Keratinocyte (primary cell): ENCODE data around the gene COL9A1. TPM values are rescaled to one million over a fixed set of nuclear protein-coding genes. Genes with fewer than 3 reads are reported as not detected.

Experiments
- DNase-seq: peaks from one replicate; pipeline ENCODE4 v3.0.0-alpha.2; 2011; ENCODE audit warnings: low read depth, missing footprints, low spot score
- FAIRE-seq: peaks from 2 replicates; lab custom pipeline; 2011; peaks lifted over from hg19 to GRCh38; lab: Jason Lieb, UNC
- H2AFZ ChIP-seq: 2 replicates; pipeline ENCODE4 v1.6.0; 2012; ENCODE audit warnings: low read length, control low read depth, inconsistent platforms; ENCODE audit not compliant: control insufficient read depth
- H3K27ac ChIP-seq: 2 replicates; pipeline ENCODE4 v1.5.1; 2011; ENCODE audit warnings: low read length; ENCODE audit not compliant: control insufficient read depth, insufficient read depth
- H3K27me3 ChIP-seq: 3 replicates; pipeline ENCODE4 v1.6.0; 2011; ENCODE audit warnings: low read length; ENCODE audit not compliant: control insufficient read depth, insufficient read depth; ENCODE audit errors: extremely low read depth
- H3K36me3 ChIP-seq, 2 experiments: 2 replicates in 1 of 2; 3 replicates in 1 of 2; pipeline ENCODE4 v1.5.1; 2011; ENCODE audit warnings: low read length in 2 of 2, mild to moderate bottlenecking in 1 of 2; ENCODE audit not compliant: control insufficient read depth in 2 of 2, insufficient read depth in 2 of 2; ENCODE audit errors: extremely low read depth in 1 of 2
- H3K4me1 ChIP-seq: 3 replicates; pipeline ENCODE4 v1.5.1; 2011; ENCODE audit warnings: low read length; ENCODE audit not compliant: control insufficient read depth, insufficient read depth; ENCODE audit errors: extremely low read depth
- H3K4me2 ChIP-seq: 3 replicates; pipeline ENCODE4 v1.6.0; 2011; ENCODE audit warnings: low read depth, low read length; ENCODE audit not compliant: control insufficient read depth, insufficient read depth; ENCODE audit errors: extremely low read depth
- H3K4me3 ChIP-seq, 3 experiments: fragments of 200-600 bp in 1 of 3; sonication (generic) in 1 of 3; 2 replicates in 2 of 3; 3 replicates in 1 of 3; pipeline ENCODE4 v1.5.1; 2011 to 2016; ENCODE audit warnings: low read length in 3 of 3, mild to moderate bottlenecking in 3 of 3, control low read depth in 2 of 3, inconsistent platforms in 1 of 3, low read depth in 1 of 3, mixed read lengths in 1 of 3, mixed run types in 1 of 3, moderate library complexity in 1 of 3; ENCODE audit not compliant: control insufficient read depth in 2 of 3, insufficient read depth in 2 of 3; ENCODE audit errors: extremely low read depth in 1 of 3
- H3K79me2 ChIP-seq: 2 replicates; pipeline ENCODE4 v1.6.0; 2012; ENCODE audit warnings: low read length; ENCODE audit not compliant: control insufficient read depth, insufficient read depth
- H3K9ac ChIP-seq: 3 replicates; pipeline ENCODE4 v1.6.0; 2011; ENCODE audit warnings: low read length; ENCODE audit not compliant: control insufficient read depth, insufficient read depth; ENCODE audit errors: extremely low read depth
- H3K9me1 ChIP-seq: 3 replicates; pipeline ENCODE4 v1.6.0; 2011; ENCODE audit warnings: low read length; ENCODE audit not compliant: control insufficient read depth, insufficient read depth; ENCODE audit errors: extremely low read depth
- H3K9me3 ChIP-seq: 2 replicates; pipeline ENCODE4 v1.5.1; 2012; ENCODE audit warnings: low read depth, low read length; ENCODE audit not compliant: control insufficient read depth
- H4K20me1 ChIP-seq: 3 replicates; pipeline ENCODE4 v1.6.0; 2011; ENCODE audit warnings: low read length; ENCODE audit not compliant: control insufficient read depth, insufficient read depth; ENCODE audit errors: extremely low read depth
- CTCF ChIP-seq, 3 experiments: IDR thresholded peaks in 1 of 3; conservative IDR thresholded peaks in 1 of 3; optimal IDR thresholded peaks in 1 of 3; 2 replicates in 2 of 3; 3 replicates in 1 of 3; pipeline versions ENCODE3 to v1.5.1; 2011; ENCODE audit warnings: low read length in 3 of 3, mild to moderate bottlenecking in 3 of 3, moderate library complexity in 2 of 3, control low read depth in 1 of 3, inconsistent platforms in 1 of 3; ENCODE audit not compliant: insufficient read depth in 2 of 3; ENCODE audit errors: extremely low read depth in 1 of 3
- EZH2 ChIP-seq: IDR thresholded peaks from one replicate; pipeline ENCODE4 v1.6.1; 2012; ENCODE audit warnings: inconsistent platforms, mild to moderate bottlenecking, low read length, moderate library complexity
- dilution Hi-C: fragments of 300-500 bp; cut with MboI; formaldehyde crosslinking; loops from one replicate; pipeline ENCODE4 v1.7.0; 2020; ENCODE audit warnings: low sequenced_read_pairs; ENCODE audit not compliant: extremely low pct_ligation_motif_present
- polyA plus RNA-seq, 5 experiments: library from polyadenylated mRNA; depleted of rRNA in 3 of 5; stranded (reverse) in 3 of 5; stranded (forward) in 1 of 5; unstranded in 1 of 5; fragments of >200 nt; gene quantifications; 1 replicate in 1 of 5; 2 replicates in 3 of 5; 3 replicates in 1 of 5; pipeline versions ENCODE4 v1.2.1 to v1.2.3, GENCODE V29; 2011 to 2012; ENCODE audit warnings: missing spikeins in 2 of 5, low read depth in 1 of 5, low replicate concordance in 1 of 5

COL9A1 gene
- polyA plus RNA-seq, 1 donor (not counting 4 experiments of a cell fraction or from before 2014, with no cell fraction given), result not detected

- Histone ChIP-seq H3K79me2 (no peaks in the 10 kb centered on the region), H3K9me1 (no peaks in the 10 kb centered on the region), H3K27ac (no peak overlapping the region), H3K36me3 (no peaks in the 10 kb centered on the region), H3K9ac (no peak overlapping the region), H3K27me3 (peaks cover 59% of the 10 kb centered on the region), H3K4me1 (no peaks in the 10 kb centered on the region), H3K4me3 (no peak overlapping the region), H3K4me2 (no peak overlapping the region), H4K20me1 (no peaks in the 10 kb centered on the region), H3K9me3 (no peaks in the 10 kb centered on the region), H2AFZ (no peak overlapping the region)
- DNase-seq, result no peak
- dilution Hi-C loops, result no loop called here
- TF ChIP-seq EZH2 (no peak), CTCF (optimal IDR thresholded peaks at IDR 0.05 in 1 of 3, IDR thresholded peaks at IDR 0.05 in 1 of 3, conservative IDR thresholded peaks at IDR 0.05 in 1 of 3; ENCODE audit: extremely low read depth in 1 of 3, insufficient read depth in 2 of 3, low read length in 3 of 3) (no peak)
- no peak for FAIRE-seq
Measured at GRCh38 chr6:70299456-70299855, 3.4 kb downstream of the COL9A1 start.

GRCh38 chr6:70298068-70298467, 4.8 kb downstream of the COL9A1 start:
- Histone ChIP-seq H3K4me1 (no peaks in the 10 kb centered on the region), H3K4me3 (no peak overlapping the region), H3K9ac (no peak overlapping the region), H3K27me3 (peaks cover 54% of the 10 kb centered on the region), H3K36me3 (no peaks in the 10 kb centered on the region), H3K4me2 (no peak overlapping the region), H3K9me3 (no peaks in the 10 kb centered on the region), H2AFZ (no peak overlapping the region), H3K9me1 (no peaks in the 10 kb centered on the region), H4K20me1 (no peaks in the 10 kb centered on the region), H3K79me2 (no peaks in the 10 kb centered on the region), H3K27ac (no peak overlapping the region)
- dilution Hi-C loops, result no loop called here
- TF ChIP-seq EZH2 (no peak), CTCF (optimal IDR thresholded peaks at IDR 0.05 in 1 of 3, IDR thresholded peaks at IDR 0.05 in 1 of 3, conservative IDR thresholded peaks at IDR 0.05 in 1 of 3; ENCODE audit: extremely low read depth in 1 of 3, insufficient read depth in 2 of 3, low read length in 3 of 3) (no peak)
- FAIRE-seq (no peak), DNase-seq (no peak)
